Measurements from ENCODE around the gene PDGFD.

PDGFD gene

DNA sequence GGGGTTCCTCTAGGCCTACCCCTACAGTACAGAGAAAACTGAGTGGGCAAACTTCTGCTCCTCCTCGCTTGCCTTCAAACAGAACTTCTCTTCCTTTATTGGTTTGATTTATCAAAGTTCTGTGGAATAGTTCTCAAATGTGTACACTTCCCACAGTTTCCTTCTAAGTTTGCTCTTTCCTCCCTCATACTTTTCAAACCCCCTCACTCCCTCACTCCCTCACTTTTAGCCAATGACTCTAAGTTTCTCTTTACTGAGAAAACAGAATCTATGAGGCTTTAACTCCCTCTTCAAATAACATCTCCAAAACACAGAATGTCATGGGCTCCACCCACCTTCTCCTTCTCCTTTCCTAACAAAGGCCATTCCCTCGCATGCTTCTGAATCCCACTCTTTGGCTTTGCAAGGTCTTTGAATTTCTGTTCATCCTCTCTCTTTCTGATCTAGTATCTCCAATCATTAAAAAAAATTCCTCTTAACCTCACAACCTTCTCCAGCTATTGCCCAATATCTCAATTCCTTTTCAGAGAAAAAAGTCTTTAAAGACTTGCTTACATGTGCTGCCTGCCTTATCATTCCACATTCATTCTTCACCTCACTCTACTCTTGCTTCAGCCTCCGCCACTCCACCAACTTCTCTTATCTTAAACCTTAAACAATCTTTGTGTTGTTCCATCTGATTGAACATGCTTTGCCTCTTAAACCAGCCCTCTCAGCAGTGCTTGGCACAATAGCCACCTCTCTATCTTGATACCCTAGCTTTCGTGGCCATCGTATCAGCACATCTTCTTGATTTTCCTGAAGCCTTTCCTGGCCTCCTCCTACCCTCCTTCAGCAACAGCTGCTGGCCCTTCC is 70.3 kb downstream of the PDGFD start:
- DNase-seq (ENCODE audit: low spot score), result no peak

DNA sequence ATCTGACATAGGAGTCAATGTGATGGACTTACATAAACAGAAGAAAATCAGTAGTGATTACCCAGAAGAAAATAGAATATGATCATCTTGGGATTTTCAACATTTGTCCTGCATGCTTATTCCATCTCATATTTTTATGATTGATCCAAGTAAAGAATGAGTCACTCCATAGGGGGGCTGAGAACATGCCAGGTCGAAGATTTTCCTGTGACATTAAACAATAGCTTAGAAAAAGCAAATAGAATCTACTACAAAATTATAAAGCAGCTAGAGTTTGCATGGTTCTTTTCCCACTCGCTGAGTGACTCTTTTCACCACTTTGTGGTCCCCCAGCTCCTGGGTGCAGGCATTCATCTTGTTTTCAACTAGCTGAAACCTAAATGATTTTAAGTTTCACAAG is 71.2 kb downstream of the PDGFD start:
- no peak for DNase-seq (ENCODE audit: low spot score)

DNA sequence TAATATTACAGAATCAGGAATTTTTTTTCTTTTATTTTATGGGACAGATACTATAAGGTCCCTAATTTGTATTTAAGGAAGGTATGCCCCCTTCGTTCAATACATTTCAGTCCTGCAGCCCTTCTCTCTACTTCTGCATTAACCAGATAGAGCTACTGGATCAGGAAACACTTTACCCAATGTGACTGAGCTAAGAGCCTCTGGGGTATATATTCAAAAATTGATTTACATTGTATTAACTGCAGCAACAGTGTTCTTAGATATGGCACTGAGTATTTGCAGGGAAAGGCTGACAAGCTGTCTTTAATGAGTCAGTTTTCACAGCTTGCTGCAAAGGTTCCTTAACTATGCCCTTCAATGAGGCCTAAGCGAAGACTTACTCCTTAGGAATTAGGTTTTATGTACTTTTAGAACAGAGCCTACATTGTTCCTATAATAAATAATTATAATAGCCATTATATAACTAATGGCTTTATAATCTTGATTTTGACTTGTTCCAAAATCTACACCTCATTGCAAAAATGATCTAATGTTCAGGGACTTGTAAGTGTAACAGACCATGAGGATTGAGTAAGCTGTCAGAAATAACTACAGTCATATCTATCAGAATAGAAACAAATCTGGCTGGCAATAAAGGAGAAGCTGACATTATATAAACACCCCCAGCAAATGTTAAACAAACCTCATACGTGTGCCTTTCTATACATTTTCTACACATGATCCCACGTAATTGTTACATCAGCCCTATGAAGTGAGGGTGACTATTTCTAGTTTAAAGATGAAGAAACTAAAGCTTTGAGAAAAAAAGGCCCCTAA is 72.5 kb downstream of the PDGFD start:
- DNase-seq (ENCODE audit: low spot score), result no peak

DNA sequence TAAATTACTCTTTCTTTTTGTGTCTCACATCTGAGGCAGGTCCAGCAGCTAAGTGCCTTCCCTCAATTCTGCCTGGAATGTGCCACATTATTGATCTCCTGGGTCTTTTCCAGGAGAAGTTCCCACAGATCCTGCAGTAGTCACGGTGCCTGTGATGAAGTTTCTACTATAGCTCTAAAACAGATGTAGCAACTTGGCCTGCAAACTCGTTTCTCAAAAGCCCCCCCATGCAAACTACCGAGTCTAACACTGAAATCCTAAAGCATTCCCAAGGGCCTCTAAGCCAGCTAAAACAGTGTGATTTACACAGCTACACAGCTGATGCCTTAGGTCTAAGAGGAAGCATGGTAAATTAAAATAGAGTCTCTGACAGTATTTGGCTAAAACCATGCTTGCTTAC is 73.2 kb downstream of the PDGFD start:
- DNase-seq (ENCODE audit: low spot score), result no peak

DNA sequence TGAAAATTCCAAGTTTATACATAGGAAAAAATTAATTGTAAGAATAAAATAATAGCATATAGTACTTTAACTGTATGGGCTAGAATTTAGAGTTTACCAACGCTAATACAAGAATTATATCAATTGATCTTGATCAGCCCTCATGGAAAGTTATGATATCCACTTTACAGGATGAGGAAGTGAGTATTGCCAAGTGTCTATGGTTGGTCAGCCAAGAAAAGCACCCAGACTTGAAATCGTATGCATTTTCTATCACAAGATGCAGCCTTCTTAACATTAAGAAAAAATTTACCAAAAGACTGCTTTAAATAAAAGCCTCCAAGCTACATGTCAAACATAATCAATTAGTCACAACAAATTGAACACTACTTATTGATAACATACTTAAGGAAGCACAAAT is 74.5 kb downstream of the PDGFD start:
- no peak for DNase-seq (ENCODE audit: low spot score)

DNA sequence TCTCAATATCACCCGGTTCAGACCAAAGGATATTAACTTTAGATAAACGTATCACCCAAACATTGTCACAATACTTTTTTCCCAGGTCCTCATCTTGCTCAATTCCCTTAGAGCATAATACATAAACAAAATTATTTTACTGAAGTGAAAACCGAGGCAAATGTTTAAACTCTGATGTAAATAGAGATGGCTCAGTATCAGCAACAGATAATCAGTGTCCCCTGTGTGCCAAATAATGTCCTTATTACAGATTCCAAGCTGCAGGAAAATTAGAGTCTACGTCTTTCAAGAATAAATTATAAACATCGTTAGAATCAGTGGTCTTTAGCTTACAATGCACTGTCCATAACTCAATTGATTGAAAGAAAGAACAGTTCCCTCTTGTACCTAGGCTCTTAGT is 77.3 kb downstream of the PDGFD start:
- no peak for DNase-seq (ENCODE audit: low spot score)

DNA sequence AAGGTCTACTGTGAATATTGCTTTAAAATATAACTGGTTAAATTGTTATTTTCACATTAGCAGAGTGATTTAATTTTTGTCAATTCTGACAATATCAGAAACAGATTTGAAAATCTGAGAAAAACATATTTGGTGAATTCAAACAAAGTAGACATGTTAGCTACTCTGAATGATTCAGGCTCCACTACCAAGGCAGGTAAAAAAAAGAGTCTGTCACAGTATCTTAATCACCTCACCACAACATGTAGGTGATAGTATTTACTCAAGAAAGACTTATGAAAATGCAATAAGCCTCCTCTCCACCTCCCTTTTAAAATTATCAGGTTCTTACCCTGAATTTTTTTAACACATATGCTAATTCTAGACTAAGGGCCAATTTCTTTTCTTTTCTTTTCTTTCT is 85.0 kb downstream of the PDGFD start:
- no peak for DNase-seq (ENCODE audit: low spot score)

DNA sequence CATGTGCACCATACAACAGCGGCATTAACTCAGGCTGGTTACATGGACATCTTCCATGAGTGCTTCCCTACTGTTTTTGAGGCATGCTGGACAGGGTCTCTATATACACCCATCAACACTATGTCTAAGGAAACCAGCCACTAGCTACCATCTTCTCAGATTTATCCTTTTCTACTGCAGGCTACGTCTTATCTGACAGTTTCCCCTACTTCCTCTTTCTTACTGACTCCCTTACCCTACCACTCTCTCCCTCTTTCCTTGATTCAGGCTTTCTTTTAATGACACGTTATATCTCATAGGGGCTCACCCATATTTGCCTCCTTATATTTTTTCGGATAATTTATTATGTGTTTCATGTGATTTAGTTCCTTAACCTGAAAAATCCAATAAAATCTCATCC is 85.7 kb downstream of the PDGFD start:
- DNase-seq (ENCODE audit: low spot score), result no peak

DNA sequence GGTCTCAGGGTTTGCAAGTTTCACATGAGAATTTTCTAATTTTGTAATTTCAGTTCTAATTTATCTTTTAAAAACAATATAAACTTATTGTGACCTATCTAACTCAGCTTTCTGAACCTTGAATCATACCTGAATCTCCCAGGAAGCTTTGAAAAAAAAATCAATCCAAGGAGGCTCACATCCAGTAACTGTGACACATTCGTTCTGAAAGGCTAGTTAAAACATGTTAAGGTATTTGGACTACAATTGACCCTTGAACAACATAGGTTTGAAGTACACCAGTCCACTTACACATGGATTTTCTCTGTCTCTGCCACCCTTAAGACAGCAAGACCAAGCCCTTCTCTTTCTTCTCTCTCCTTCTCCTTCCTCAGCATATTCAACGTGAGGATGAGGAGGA is 87.5 kb downstream of the PDGFD start:
- DNase-seq (ENCODE audit: low spot score), result no peak

DNA sequence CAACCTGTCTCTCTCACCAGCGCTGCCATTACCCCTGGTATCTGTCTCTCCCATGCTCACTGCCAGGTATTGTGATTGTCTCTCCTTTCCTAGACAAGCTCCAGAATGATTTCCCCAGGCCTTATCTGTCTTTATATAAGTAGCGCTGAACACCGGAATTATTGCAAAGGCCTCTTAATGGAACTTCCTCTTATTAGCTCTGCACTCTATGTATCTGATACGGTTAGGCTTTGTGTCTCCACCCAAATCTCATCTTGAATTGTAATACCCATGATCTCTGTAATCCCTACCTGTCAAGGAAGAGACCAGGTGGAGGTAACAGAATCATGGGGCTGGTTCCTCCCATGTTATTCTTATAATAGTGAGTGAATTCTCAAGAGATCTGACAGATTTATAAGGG is 88.2 kb downstream of the PDGFD start:
- DNase-seq (ENCODE audit: low spot score), result no peak

DNA sequence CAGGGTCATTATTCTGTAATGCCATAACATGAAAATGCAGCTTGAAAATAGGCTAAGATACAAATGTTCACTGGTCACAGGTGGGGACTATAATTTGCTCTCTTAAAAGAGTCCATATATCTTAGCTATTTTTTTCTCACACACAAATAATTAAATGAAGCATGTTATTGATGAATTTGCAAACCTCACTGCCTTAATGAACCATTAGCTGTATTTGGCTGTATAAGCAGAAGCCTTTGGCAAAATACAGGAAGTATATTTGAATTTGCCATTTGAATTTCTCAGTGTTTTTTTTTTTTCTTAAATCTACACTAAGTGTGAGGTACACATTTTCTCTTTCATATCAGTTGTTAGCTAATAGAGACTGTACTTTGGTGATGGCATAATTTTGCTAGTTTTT is 88.9 kb downstream of the PDGFD start:
- no peak for DNase-seq (ENCODE audit: low spot score)

DNA sequence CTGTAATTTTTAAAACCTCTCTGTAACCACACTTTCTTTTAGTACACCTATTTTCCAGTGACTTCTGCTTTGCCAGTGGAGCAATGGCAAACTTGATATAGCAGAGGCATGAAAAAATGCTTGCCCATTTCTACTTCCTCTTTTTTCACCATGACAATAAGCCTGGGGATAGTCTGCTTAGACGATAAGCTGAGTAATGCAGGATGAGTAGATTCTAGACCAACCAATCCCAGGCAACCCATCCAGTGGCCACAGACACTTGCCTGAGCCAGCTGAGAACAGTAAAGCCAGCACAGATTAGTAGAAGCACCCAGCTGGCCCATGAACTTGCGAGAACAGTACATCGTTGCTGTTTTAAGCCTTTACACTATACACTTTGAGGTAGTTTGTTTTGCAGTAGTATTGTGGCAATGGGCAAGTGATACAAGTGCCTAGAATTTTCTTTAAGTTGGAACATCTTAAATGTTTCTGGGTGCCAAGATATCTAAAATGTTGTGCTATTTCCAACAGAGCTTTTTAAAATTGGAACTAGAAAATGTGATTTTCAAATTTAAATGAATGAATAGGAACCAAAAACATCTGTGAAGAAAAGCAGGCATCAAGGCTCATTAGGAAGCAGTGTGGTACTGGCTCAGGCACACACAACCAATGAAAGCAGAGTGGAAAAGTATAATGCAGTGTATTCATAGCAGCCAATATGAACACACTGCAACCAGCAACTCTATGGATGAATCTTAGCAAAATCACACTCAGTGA is 89.8 kb downstream of the PDGFD start:
- peak; percentile 36 for DNase-seq (ENCODE audit: low spot score)

DNA sequence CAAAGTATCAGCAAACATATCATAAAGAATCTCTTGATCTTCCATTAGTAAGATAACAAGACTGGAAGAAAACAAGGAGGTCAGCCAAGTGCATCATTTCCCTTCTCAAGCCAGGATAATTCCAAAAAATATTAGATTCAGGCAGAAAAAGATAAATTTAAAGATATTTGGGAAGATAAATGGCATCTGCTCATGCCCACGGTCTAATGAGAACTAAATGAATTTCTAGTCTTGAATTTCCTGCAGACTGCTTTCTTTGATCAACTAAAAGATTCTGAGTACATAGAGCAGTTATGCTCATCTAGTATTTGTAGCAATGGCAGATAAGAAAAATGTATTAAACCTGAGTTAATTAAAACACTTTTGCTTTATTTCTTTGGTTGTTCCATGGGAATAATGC is 96.4 kb downstream of the PDGFD start:
- DNase-seq (ENCODE audit: low spot score), result no peak

DNA sequence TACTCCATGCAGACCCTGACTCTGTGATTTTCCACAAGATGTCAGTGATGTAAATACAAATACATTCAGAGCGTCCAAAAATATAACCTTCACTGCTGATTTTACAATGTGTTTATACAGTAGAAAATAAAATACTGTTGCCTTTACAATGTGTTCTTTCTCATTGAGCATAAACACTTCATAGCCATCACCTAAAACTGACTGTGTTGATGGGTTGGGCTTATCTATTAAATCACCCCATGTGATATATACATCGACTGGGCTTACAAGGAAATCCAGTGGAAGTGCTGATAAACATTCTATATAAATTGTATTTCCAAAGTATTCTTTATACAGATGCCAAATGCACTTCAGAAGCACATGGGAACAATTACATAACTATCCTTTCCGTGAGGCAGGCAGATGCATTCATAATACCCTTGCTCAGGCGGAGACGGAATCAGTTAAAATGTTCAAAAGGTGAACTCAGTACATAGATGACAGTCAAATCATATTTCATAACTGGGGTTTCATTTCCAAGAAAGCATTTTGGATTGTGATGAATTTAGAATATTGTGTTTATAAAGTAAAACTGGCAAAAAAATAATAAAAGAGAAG is 99.8 kb downstream of the PDGFD start:
- DNase-seq (ENCODE audit: low spot score), result no peak

DNA sequence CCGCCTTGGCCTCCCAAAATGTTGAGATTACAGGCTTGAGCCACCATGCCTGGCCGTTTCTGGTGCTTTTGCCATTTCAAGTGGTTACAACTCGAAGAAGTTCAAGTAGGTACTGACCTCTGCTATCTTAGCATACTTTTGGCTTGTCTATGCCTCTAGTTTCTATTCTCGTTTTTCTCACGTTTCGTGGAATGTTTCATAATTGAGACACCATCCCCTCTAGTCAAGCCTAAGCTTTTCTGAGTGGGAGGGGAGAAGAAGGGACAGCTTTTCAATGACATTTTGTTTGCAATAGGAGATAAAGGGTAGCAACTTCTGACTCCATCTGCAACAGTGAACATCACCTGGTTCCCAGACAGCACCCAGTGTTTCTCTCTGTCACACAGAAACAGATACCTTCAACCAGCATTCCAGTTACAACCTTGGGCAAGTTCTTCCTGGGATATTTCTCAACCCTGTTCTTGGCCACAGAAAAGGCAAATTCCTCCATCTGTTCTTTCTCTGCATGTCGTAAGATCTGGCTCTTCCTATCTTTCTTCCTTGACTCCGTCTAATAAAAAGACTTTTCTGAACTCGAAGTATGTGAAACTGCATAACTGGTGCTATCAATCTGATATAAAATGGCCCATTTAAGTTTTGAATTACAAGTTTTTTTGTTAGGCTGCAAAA is 102.0 kb downstream of the PDGFD start:
- DNase-seq (ENCODE audit: low spot score), result peak; percentile 18

DNA sequence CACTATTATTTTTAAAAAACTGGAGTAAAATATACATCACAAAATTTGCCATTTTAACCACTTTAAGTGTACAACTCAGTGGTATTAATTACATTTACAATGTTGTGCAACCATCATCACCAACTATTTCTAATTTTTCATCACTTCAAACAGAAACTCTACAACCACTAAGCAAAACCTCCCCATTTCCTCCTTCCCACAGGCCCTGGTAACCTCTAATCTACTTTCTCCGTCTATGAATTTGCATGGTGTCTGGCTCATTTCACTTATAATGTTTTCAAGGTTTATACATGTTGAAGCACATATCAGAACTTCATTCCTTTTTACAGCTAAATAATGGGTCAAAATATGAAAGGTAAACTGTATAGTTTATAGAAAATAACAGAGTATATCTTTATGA is 103.1 kb downstream of the PDGFD start:
- no peak for DNase-seq (ENCODE audit: low spot score)

DNA sequence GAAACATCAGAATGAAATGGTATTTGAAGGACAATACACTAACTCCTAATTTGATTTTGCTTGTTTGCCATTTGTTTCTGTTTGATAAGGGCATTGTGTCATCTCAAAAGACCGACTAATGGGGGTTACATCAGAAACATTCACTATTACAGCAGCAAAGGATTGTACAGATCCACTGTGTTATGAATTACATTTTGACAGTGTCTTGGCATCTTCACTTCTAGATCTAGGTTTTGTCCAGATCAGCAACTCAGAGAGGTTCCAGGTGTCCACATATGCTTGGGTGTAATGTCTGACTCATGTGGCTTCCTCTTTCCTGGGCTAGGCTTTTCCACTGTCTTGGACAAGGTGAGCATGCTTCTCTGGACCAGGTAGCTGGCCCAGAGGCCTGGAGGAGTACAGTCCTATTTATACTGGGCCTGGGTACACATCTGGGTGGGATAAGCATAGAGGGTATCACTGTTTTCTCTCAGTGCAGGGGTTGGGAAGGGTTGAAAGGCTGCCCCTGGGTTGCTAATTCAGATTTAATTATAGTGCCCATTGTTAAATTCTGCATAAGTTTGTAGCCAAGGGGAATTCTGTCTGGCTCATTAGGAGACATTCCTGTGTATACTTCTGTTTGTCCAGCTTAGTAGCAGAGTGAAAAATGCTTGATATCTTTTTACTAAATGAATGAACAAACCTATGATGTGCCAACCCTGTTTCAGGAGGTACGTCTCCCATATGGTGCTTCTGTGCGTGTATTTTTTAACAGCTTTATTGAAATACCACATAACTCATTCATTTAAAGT is 103.7 kb downstream of the PDGFD start:
- no peak for DNase-seq (ENCODE audit: low spot score)

DNA sequence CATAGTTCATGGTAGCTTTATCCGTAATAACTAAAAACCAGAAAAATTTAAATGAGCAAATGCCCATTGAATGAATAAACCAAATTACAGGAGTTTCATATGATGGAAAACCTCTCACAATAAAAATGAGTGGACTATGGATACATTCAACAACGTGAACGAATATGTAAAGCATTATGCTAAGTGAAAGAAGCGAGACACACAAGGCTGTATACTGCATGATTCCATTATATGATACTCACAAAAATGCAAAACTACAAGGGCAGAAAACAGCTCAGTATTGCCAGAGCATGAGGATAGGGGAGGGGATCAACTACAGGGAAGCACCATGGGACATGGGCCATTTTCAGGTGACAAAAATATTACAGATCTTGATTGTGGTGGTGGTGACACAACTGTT is 105.3 kb downstream of the PDGFD start:
- DNase-seq (ENCODE audit: low spot score), result no peak

DNA sequence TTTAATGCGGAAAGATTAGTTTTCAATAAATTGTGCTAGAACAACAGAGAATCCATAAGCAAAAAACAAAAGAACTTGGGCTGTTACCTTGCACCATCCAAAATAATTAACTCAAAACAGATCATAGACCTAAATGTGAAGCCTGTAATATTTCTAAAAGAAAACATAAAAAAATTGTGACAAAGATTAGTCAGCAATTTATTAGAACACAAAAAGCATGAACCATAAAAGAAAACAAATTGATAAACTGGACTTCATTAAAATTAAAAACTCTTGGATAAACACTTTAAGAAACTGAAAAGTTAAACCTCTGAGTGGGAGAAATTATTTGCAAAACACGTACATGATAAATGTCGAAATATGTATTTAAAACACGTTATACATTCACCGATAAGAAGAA is 106.0 kb downstream of the PDGFD start:
- DNase-seq (ENCODE audit: low spot score), result no peak

DNA sequence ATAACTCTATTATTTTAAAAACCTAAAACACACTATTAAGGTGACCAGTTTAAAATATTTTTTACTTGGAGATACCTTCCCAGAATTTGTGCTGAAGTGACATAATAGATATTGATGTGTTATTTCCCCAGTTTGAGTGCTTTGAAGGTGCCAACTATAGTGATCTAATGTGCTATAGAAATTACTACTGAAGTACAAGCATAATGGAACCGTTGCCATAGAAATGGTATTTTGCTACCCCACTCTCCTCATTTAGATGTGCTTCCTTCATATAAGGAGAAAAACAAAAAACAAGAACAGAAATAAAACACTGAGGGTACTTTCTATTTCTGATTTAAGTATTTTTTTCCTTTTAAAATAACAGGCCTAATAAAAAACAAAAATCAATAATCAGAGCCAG is 108.4 kb downstream of the PDGFD start:
- no peak for DNase-seq (ENCODE audit: low spot score)

Measured in pons (tissue), 1 donor.